Mononuclear cell (primary cell): ENCODE data around the gene ZNF598. TPM values are rescaled to one million over a fixed set of nuclear protein-coding genes. Genes with fewer than 3 reads are reported as not detected.

ENCODE experiments used
- H3K27me3 ChIP-seq: 2 replicates; pipeline ENCODE4 v1.6.0; 2011; ENCODE audit warnings: low read length, control low read depth; ENCODE audit not compliant: insufficient read depth
- H3K4me1 ChIP-seq: 2 replicates; pipeline ENCODE4 v1.5.1; 2011; ENCODE audit warnings: mild to moderate bottlenecking, low read length, control low read depth; ENCODE audit not compliant: insufficient read depth
- H3K4me3 ChIP-seq: 2 replicates; pipeline ENCODE4 v1.5.1; 2011; ENCODE audit warnings: mild to moderate bottlenecking, low read length, moderate library complexity
- H3K9me3 ChIP-seq: 2 replicates; pipeline ENCODE4 v1.5.1; 2011; ENCODE audit warnings: low read depth, mild to moderate bottlenecking, control low read depth, low read length
- total RNA-seq: library from RNA; depleted of rRNA; stranded (reverse); fragments of >200 nt; gene quantifications from one replicate; pipeline ENCODE4 v1.2.3, GENCODE V29; 2012

The ZNF598 gene
- total RNA-seq, 1 donor = 18.6 TPM

DNA sequence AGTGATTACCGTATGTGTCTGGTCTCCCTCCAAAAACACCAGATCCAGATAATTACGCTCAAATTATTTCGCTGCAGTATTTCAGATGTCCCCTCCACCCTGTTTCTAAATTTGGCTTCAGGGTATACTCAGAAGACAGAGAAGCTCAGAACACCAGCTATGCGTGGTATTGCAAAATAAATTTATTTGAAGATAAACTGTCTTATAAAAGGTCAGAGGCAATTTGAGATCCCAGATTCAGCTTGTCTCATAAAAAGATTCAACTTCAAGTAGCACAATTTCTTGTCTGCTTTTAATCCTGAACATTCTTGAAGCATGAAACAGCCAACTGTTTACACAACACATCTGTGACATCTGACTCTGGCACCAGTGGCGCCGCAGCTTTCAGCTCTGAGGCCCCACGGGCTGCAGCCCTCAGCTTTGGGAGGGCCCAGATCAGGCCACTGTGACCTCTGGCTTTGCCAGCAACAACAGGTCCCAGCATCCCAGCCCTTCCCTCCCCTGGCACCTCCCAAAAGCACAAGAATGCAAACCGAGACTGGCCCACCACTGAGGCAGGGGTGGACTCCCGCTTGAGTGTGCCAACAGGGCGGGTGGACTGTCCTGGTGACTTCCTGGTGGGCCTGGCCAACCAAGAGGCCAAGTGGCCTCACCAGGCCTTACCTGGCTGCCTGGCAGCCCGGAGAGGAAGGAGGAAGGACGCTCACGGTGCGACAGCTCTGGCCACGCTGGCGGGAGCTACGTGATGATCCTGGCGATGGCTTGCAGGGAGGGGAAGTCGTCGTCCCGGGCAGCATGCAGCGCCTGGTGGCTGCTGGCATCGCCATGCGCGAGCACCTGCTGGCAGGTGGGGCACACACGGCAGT lies 11.9 kb downstream of the ZNF598 start:
- no peaks in the 10 kb centered on the region for H3K4me1 ChIP-seq
- no peaks in the 10 kb centered on the region for H3K9me3 ChIP-seq
- no peak overlapping the region for H3K4me3 ChIP-seq
- no peaks in the 10 kb centered on the region for H3K27me3 ChIP-seq

- Histone ChIP-seq H3K9me3 (no peaks in the 10 kb centered on the region), H3K27me3 (peaks cover 20% of the 10 kb centered on the region), H3K4me1 (peaks cover 21% of the 10 kb centered on the region), H3K4me3 (no peak overlapping the region)
These were observed 15.9 kb downstream of the ZNF598 start for GRCh38 chr16:1993731-1994131.

- Histone ChIP-seq H3K4me1 (peaks cover 21% of the 10 kb centered on the region), H3K27me3 (peaks cover 23% of the 10 kb centered on the region), H3K9me3 (no peaks in the 10 kb centered on the region), H3K4me3 (no peak overlapping the region)
These were observed 16.8 kb downstream of the ZNF598 start for GRCh38 chr16:1992704-1993317.

DNA sequence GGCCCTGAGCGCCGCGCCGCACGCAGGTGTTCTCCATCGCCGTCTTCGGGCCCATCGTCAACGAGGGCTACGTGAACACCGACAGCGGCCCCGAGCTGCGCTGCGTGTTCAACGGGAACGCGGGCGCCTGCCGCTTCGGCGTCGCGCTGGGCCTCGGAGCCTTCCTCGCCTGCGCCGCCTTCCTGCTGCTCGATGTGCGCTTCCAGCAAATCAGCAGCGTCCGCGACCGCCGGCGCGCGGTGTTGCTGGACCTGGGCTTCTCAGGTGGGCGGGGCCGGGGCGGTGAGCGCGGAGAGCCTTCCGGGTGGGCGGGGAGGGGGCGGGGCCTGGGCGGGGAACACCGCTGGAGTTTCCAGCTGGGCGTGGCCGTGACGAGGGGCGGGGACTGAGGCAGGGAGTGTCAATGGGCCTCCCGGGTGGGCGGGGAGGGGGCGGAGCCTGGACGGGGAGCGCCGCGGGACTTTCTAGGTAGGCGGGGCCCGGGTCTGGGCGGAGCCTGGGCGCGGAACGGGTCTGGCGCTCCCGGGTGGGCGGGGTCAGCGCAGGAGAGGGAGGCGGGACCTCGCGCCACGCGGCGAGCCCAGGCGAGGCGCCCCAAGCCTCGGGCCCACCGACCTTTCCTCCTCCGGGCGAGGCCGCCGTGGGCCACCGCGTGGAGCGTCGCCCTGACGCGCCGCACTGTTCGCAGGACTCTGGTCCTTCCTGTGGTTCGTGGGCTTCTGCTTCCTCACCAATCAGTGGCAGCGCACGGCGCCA lies 17.5 kb downstream of the ZNF598 start:
- H3K9me3 ChIP-seq = no peaks in the 10 kb centered on the region
- peak overlapping the region; percentile 15 for H3K4me3 ChIP-seq
- peaks cover 21% of the 10 kb centered on the region for H3K4me1 ChIP-seq
- peaks cover 23% of the 10 kb centered on the region for H3K27me3 ChIP-seq

- Histone ChIP-seq H3K9me3 (no peaks in the 10 kb centered on the region), H3K4me3 (peak overlapping the region; percentile 15), H3K4me1 (peaks cover 21% of the 10 kb centered on the region), H3K27me3 (peaks cover 23% of the 10 kb centered on the region)
These were observed 18.1 kb downstream of the ZNF598 start for GRCh38 chr16:1991588-1991947.

- no peaks in the 10 kb centered on the region for H3K9me3 ChIP-seq
- H3K4me1 ChIP-seq = peaks cover 21% of the 10 kb centered on the region
- H3K4me3 ChIP-seq = no peak overlapping the region
- peaks cover 23% of the 10 kb centered on the region for H3K27me3 ChIP-seq
These were observed 18.5 kb downstream of the ZNF598 start for GRCh38 chr16:1991135-1991551.

DNA sequence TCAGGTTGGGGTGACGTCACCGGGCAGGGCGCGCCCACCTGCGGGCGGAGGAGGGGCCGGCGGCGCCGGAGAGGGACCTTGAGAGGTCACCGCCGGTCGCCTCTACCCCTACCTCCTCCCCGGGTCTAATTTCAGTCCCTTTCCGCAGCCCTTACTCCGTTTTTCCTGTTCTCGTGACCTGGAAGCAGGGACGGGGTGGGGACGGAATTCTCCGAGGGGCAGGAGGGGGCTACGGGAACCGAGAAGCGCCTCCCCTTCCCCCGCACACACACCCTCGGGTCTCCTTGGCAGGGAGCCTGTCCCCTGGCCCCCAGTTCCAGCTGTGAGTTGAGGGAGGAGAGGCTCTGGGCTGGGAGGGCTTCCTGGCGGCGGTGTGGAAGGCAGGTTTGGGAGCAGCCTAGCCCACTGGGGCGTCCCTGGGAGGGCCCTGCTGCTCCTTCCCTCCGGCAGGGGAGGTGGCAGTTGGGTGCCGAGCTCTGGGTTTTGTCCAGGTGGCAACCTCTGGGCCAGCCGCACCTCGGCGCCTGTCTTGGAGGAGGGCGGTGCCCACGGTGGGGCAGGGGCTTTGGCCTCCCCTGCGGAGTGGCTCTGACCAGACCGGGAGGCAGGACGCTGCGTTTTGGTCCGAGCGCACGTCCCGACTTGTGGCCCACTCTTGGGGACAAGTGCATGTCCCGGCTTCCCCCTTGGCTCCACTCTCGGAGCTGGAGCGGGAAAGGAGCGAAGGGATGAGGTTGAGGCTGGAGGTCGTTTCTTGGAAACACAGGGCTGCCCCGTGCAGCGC lies 19.1 kb downstream of the ZNF598 start:
- Histone ChIP-seq H3K9me3 (no peaks in the 10 kb centered on the region), H3K4me1 (peaks cover 21% of the 10 kb centered on the region), H3K27me3 (peaks cover 23% of the 10 kb centered on the region), H3K4me3 (peak overlapping the region; percentile 18)

DNA sequence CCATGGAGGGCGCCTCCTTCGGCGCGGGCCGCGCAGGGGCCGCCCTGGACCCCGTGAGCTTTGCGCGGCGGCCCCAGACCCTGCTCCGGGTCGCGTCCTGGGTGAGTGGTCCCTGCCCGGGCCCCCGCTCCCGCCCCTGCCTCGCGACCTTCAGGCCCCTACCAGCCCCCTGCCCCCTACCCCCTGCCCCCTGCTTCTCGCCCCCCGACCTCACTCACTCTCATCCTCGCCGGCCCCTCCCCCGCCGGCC lies 19.6 kb downstream of the ZNF598 start:
- peaks cover 23% of the 10 kb centered on the region for H3K27me3 ChIP-seq
- no peaks in the 10 kb centered on the region for H3K9me3 ChIP-seq
- H3K4me3 ChIP-seq = no peak overlapping the region
- H3K4me1 ChIP-seq = peaks cover 26% of the 10 kb centered on the region

DNA sequence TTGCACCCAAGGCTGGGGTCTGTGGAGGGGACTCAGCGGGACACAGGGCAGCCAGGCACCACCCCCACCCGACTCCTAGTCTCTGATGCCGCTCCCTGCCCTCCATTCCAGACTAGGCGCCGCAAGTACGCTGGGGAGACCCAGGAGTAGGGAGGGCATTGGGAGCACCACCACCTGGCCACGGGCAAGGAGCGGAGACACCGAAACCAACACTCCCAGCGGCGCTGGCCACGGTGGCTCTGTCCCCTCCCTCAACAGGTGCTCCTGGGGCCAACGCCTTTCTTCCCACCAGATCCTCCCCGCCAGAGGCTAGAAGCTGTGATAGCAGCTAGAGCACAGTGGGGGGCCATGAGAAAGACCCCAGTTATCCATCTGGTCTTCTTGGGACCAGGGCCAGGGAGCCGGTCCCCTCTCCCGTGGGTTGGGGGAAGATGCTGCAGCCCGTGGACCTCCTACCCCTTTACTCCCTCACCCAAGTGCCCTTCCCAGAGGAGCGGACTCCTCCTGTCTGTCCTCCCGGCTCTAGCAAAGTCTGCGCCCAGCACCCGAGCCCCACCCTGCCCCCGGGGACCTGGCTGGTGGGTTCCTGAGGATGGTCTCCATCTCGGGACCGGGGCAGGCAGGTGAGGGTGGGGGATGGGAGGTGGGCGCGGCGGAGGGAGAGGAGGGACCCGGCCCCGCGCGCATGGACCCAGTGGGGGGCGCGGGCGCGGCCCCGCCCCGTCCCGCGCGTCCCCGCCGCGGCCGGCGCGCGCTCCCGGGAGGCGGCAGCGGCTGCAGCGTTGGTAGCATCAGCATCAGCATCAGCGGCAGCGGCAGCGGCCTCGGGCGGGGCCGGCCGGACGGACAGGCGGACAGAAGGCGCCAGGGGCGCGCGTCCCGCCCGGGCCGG lies 20.2 kb downstream of the ZNF598 start, which contains the start of gene SYNGR3:
TSS of gene SYNGR3 (plus strand) at position 762 of the 892 bp plus-strand sequence. CDS start 133 bp downstream, outside the sequence.
- Histone ChIP-seq H3K4me3 (peak within 1 kb of the TSS; percentile 18), H3K9me3 (no peaks in the 10 kb centered on the region), H3K4me1 (peaks cover 32% of the 10 kb centered on the region), H3K27me3 (peaks cover 23% of the 10 kb centered on the region)

GRCh38 chr16:1987198-1987597 lies 22.4 kb downstream of the ZNF598 start:
- H3K4me1 ChIP-seq = peaks cover 42% of the 10 kb centered on the region
- H3K9me3 ChIP-seq = no peaks in the 10 kb centered on the region
- H3K4me3 ChIP-seq = no peak overlapping the region
- peaks cover 33% of the 10 kb centered on the region for H3K27me3 ChIP-seq

DNA sequence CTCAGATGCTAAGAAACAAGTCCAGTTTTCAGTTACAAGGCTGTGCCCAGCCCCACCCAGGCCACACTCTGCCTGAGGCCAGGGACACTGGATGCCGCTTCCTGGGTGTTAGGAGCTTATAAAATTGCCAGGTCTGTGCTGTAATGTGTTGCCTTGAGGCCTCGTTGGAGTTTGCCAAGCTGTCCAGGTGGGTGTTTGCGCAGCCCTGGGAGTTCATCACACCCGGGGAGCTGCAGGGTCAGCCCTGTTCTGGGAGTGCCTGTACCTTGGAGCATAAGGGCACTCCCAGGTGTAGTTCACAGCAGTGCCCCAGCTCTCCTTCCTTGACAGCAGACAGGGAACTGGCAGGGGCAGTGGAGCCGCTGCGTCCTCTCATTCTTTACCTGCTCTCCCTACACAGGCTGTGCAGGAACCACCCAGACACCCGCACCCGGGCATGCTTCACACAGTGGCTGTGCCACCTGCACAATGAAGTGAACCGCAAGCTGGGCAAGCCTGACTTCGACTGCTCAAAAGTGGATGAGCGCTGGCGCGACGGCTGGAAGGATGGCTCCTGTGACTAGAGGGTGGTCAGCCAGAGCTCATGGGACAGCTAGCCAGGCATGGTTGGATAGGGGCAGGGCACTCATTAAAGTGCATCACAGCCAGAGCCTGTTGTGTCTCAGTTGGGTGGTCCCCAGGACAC lies 24.0 kb downstream of the ZNF598 start:
- Histone ChIP-seq H3K4me1 (peaks cover 29% of the 10 kb centered on the region), H3K4me3 (no peak overlapping the region), H3K27me3 (peaks cover 40% of the 10 kb centered on the region), H3K9me3 (no peaks in the 10 kb centered on the region)

- Histone ChIP-seq H3K9me3 (no peaks in the 10 kb centered on the region), H3K4me1 (peaks cover 24% of the 10 kb centered on the region), H3K27me3 (peaks cover 47% of the 10 kb centered on the region), H3K4me3 (peak overlapping the region; percentile 56)
These were observed 25.0 kb downstream of the ZNF598 start for GRCh38 chr16:1984347-1985225.
